HG03457 (cell line): ENCODE data around the gene PDLIM4.

Experiments
- ATAC-seq: cut with Tn5 transposase; IDR thresholded peaks from one replicate; pipeline ENCODE4 v1.9.1; 2021; ENCODE audit warnings: moderate number of reproducible peaks; ENCODE audit not compliant: unreplicated experiment

Gene PDLIM4

GRCh38 chr5:132227235-132227484 lies 30.3 kb upstream of the PDLIM4 start:
- no peak for ATAC-seq

GRCh38 chr5:132227485-132228240 lies 29.8 kb upstream of the PDLIM4 start, which contains the start of gene P4HA2:
P4HA2 (minus strand) TSS chr5:132227853; CDS start chr5:132218626, 9,227 bp downstream.
- ATAC-seq = peak; percentile 91

GRCh38 chr5:132228241-132229035 lies 29.1 kb upstream of the PDLIM4 start:
- ATAC-seq = no peak

GRCh38 chr5:132229236-132229635 lies 28.3 kb upstream of the PDLIM4 start:
- no peak for ATAC-seq

- no peak for ATAC-seq
Observed at GRCh38 chr5:132230871-132231270, 26.6 kb upstream of the PDLIM4 start.

GRCh38 chr5:132232465-132232864 lies 25.0 kb upstream of the PDLIM4 start:
- ATAC-seq = no peak

GRCh38 chr5:132233081-132233480 lies 24.4 kb upstream of the PDLIM4 start:
- no peak for ATAC-seq

- ATAC-seq = no peak
Observed at GRCh38 chr5:132233811-132234683, 23.4 kb upstream of the PDLIM4 start.

GRCh38 chr5:132234684-132235062 lies 22.8 kb upstream of the PDLIM4 start:
- no peak for ATAC-seq

GRCh38 chr5:132235340-132235739 lies 22.2 kb upstream of the PDLIM4 start:
- ATAC-seq = no peak

GRCh38 chr5:132237141-132237540 lies 20.4 kb upstream of the PDLIM4 start:
- no peak for ATAC-seq

- ATAC-seq = no peak
Observed at GRCh38 chr5:132237670-132238069, 19.8 kb upstream of the PDLIM4 start.

- peak; percentile 52 for ATAC-seq
Observed at GRCh38 chr5:132238169-132238744, 19.2 kb upstream of the PDLIM4 start.

GRCh38 chr5:132238901-132239500 lies 18.5 kb upstream of the PDLIM4 start:
- no peak for ATAC-seq

- ATAC-seq = no peak
Observed at GRCh38 chr5:132239776-132240175, 17.7 kb upstream of the PDLIM4 start.

GRCh38 chr5:132243366-132243977 lies 14.0 kb upstream of the PDLIM4 start:
- no peak for ATAC-seq

- ATAC-seq = no peak
Observed at GRCh38 chr5:132245593-132245992, 11.9 kb upstream of the PDLIM4 start.

GRCh38 chr5:132246806-132247205 lies 10.7 kb upstream of the PDLIM4 start:
- ATAC-seq = no peak

GRCh38 chr5:132250547-132250946 lies 6.9 kb upstream of the PDLIM4 start:
- no peak for ATAC-seq

GRCh38 chr5:132251220-132251725 lies 6.2 kb upstream of the PDLIM4 start:
- no peak for ATAC-seq
